ENCODE results near the gene ARHGEF11.

DNA sequence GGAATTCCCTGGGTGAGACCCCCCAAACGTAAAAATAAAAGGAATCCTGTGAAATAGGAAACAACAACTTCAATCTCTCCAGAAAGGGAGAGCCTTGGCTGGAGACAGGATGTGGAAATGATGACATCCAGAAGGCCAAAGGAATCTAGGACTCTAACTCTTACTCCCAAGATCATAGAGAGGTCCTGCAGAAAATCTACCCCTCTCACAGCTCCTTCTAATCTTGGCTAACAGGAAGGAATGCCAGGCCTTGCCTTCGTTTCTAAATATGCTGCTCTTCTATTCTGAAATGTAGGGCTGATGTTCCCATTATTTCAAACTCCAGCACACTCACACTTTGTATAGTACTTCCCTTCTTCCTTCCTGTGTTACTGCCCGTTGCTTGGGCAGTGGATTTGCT is 40.7 kb downstream of the ARHGEF11 start:
- TF ChIP-seq, protein P1, sequence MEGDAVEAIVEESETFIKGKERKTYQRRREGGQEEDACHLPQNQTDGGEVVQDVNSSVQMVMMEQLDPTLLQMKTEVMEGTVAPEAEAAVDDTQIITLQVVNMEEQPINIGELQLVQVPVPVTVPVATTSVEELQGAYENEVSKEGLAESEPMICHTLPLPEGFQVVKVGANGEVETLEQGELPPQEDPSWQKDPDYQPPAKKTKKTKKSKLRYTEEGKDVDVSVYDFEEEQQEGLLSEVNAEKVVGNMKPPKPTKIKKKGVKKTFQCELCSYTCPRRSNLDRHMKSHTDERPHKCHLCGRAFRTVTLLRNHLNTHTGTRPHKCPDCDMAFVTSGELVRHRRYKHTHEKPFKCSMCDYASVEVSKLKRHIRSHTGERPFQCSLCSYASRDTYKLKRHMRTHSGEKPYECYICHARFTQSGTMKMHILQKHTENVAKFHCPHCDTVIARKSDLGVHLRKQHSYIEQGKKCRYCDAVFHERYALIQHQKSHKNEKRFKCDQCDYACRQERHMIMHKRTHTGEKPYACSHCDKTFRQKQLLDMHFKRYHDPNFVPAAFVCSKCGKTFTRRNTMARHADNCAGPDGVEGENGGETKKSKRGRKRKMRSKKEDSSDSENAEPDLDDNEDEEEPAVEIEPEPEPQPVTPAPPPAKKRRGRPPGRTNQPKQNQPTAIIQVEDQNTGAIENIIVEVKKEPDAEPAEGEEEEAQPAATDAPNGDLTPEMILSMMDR (conservative IDR thresholded peaks at IDR 0.05; ENCODE audit: low read length) = no peak
- TF ChIP-seq EZH2phosphoT487 (IDR thresholded peaks at IDR 0.05; ENCODE audit: borderline replicate concordance) = no peak
